ENCODE data around the gene PDZD2.

The PDZD2 gene

DNA sequence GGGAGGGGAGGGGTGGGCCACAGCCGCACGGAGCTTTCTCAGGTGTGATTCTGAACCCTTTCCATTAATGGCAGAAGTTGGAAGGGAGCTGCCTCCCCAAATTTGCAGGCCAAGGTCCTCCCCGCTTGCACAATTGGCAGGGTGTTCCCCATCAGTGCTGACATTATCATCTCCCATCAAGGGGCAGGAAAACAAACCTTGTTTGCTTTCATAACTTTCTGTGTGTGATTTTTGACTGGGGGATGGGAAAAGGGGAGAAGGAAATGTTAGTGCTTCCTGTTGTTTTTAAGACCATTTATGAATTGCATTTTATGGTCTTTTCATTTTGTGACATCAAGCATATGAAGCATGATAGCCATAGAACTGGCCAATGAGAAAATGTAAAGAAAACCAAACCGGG is 292.9 kb downstream of the PDZD2 start:
- DNase-seq (ENCODE audit: low read depth in 2 of 2), result no peak

DNA sequence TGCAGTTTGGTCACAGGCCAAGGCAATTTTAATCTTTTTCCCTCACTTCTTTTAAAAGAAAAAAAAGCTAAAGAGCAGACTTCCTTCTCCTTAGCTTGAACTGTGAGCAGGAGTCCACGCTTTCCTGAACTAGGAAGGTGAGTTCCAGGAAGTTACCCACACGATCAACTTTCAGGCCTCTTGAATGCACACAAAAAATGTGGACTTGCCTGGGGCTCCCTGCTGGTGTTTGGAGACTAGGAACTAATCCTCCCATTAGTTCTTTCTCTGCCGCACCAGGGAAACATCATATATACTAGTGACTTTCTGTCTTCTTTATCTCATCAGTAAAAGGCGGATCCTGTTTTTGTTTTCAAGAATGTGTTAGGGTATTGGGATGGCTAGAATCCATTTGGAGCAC is 295.2 kb downstream of the PDZD2 start:
- no peak for DNase-seq (ENCODE audit: low read depth in 2 of 2)

GRCh38 chr5:31935496-31936369 is 296.8 kb downstream of the PDZD2 start:
- DNase-seq (ENCODE audit: low read depth in 2 of 2), result no peak

GRCh38 chr5:31936683-31937082 is 297.8 kb downstream of the PDZD2 start:
- DNase-seq (ENCODE audit: low read depth in 2 of 2), result no peak

GRCh38 chr5:31937226-31937625 is 298.3 kb downstream of the PDZD2 start:
- DNase-seq (ENCODE audit: low read depth in 2 of 2), result no peak

GRCh38 chr5:31937703-31938102 is 298.8 kb downstream of the PDZD2 start:
- no peak for DNase-seq (ENCODE audit: low read depth in 2 of 2)

DNA sequence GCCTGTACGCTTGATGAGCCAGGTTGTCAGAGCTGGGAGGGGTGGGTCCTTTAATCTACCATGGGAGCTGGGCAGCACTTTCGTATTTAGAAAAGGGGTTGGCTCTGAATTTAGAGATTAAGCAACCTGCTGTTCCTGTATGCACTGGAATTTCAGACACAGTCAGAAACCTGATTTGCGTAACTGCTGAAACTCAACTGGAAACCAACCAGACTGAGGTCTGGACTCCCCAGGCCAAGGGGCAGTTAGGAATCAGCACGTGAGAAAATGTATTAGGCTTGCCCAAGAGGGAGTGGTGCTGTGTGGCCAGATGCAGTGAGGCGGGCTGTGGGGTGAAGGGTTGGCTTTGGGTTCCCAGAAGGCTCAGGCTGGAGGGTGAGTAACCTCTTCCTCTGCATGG is 300.2 kb downstream of the PDZD2 start:
- DNase-seq (ENCODE audit: low read depth in 2 of 2), result no peak

DNA sequence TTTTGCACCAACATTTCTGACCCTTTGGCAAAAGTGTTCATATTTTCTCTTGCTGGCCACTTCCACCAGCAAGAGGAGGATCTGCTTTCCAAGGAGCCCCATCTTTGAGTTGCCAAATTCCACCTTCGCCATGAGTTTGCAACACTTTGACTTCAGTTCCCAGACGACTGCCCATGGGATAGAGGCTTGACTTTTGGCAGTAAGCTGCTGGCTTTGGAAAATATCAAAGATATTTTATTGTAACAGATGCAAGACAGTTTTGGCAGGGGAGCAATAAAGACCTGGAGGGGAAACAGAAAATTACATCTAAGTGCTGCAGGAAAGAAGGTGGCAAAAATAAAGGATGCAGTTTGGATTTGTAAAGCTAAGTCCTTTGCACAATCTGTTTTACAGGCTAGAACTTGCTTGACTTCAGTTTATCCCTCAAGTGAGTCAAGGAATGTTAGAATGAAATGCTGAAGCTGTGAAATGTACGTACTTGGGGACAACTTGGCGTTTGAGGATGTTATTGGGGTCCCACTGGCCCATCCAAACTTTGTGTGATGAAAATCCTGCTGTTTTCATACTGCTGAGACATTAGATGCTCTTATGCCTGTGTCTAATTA is 302.3 kb downstream of the PDZD2 start:
- no peak for DNase-seq (ENCODE audit: low read depth in 2 of 2)

DNA sequence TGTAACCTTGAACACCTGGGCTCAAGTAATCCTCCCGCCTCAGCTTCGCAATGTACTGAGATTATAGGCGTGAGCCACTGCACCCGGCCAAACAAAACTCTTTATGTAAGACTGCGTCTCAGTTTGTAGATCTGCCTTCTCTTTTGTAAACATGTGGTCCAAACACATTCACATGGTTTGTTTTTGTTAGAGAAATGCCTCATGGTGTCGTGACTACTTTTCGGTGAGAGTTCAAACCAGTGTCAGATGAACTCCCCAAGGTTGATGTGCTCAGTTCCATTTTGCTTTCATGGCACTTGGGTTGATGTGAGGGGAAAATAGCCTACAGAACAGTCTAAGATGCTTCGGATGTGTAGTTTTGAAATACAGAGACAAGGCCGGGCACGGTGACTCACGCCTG is 303.6 kb downstream of the PDZD2 start:
- no peak for DNase-seq (ENCODE audit: low read depth in 2 of 2)

- DNase-seq (ENCODE audit: low read depth in 2 of 2), result no peak
These were observed 305.9 kb downstream of the PDZD2 start for GRCh38 chr5:31944684-31945445.

DNA sequence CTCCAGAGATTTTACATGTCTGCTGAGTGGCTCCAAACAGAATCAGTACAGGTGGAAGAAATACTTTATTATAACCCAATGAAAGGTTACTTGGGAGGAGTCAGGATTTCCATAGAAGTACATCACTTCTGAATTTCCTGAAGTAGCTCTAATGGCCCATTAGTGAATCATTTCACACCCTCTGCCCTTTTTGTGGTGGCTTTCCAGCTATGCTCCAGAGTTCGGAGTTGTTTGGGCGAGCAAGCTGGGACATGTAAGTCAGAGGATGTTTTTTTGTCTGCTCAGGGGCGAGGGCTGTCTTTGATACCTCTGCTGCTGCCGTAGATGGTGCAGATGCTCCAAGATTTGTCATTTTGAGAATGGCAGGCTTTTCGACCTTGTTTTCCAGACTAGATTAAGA is 309.1 kb downstream of the PDZD2 start:
- DNase-seq (ENCODE audit: low read depth in 2 of 2), result no peak

DNA sequence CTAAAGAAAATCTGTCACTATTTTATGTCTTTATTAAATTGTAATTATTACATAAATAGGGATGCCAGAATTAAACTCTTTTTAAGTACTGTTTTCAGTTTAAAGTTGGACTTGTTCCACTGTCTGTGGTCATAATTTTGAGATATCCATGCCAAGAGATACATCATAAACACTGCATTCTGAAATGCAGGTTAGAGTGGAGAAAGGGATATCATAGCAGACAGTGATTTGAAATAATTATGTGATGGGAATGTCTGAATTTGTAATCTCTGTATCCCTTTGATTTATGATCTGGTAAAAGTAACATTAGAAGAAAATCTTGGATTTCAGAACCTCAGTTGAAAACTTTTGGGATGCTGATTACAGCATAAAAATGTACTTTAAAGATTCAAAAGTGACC is 313.1 kb downstream of the PDZD2 start:
- no peak for DNase-seq (ENCODE audit: low read depth in 2 of 2)

- no peak for DNase-seq (ENCODE audit: low read depth in 2 of 2)
These were observed 315.2 kb downstream of the PDZD2 start for GRCh38 chr5:31954091-31954490.

DNA sequence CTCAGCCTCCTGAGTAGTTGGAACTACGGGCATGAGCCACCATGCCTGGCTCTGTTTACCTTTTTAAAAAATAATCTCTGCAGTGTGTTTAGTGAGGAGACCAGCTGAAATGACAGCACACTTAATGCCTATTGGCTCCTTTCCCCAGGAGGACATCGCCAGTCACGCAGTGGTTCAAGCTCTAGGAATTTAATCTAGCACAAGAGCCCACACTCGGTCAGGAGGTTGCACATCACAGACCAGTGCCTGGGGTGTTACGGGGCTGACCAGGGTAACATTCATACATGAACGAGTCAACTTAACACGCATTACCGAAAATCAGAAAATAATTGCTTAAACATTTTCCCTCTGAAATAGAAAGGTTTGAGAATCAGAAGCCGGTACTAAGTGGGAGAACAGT is 318.2 kb downstream of the PDZD2 start:
- DNase-seq (ENCODE audit: low read depth in 2 of 2), result no peak

- no peak for DNase-seq (ENCODE audit: low read depth in 2 of 2)
These were observed 323.4 kb downstream of the PDZD2 start for GRCh38 chr5:31962351-31962751.

DNA sequence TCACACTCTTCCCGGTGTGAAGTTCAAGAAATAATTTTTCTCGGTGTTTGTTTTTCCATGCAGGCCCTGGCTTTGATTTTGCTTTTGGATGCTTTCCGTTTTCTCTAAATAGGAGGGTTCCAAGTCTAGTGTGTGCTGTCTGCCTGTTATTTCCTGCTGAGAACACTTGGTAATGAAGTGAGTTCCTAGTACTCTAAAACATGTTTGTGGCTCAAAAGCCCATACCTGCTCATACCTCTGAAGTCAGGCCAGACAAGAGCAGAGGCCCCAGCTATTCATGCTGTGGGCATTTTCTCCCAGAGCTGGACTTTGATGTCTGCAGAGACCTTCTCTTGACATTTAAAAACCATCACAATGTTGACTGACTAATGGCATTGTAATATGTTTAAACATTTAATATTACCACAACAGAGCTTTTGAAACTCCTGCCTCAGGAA is 324.0 kb downstream of the PDZD2 start:
- no peak for DNase-seq (ENCODE audit: low read depth in 2 of 2)

GRCh38 chr5:31963358-31964006 is 324.6 kb downstream of the PDZD2 start:
- no peak for DNase-seq (ENCODE audit: low read depth in 2 of 2)

- DNase-seq (ENCODE audit: low read depth in 2 of 2), result no peak
These were observed 325.1 kb downstream of the PDZD2 start for GRCh38 chr5:31964007-31964360.

- no peak for DNase-seq (ENCODE audit: low read depth in 2 of 2)
These were observed 326.3 kb downstream of the PDZD2 start for GRCh38 chr5:31965227-31965626.

DNA sequence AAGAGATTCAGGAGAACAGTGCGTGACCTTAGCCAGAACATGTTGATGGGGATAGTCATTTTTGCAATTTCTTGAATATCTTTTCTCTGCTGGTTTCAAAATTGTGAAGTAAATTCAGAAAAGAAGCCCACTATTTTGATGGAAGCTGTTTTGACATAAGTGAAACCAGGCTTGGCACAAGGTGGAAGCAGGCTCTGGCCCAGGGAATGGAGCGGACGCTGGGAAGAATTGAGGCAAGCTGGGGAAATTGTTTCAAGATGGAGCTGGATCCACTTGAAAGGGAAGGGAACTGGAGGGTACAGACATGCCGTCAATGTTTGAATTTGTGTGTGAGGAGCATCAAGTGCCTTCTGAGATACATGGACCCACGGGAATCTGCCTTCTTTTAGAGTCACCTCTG is 328.0 kb downstream of the PDZD2 start:
- DNase-seq (ENCODE audit: low read depth in 2 of 2), result no peak

DNA sequence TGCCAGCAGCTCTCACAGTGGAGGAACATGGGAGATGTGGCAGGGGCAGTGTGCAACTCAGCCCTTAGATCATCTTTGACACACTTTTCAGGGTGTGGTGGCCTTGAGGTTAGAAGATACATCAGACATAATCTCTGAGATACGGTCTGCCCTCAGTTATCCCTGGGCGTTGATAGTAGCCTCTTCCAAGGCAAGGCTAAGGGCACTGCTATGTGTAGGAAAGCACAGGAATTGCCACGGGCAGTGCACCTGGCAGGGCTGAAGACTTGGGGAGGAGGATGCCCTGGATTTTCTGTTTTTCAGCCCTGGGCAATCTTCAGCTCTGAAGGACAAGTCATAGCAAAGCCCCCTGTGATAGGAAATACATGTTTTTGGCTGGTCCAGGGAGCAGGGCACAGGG is 328.5 kb downstream of the PDZD2 start:
- DNase-seq (ENCODE audit: low read depth in 2 of 2), result no peak

DNA sequence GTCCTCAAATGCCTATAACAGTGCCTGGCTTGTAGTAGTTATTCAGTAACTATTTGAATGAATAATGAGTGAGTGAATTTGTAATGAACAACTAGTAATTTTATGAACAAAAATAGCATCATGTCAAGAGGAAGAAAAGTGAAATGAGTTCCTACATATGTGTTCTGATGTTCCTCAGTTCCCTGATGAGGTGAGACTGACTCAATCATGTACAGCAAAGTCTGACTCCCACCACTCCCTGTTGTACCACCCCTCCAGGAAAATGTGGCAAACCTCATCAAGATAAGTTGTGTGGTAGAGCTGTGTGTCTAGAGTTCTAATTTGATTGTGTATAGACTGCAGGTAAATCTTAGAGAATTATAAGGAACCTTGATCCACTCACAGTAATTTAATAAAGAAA is 333.6 kb downstream of the PDZD2 start:
- DNase-seq (ENCODE audit: low read depth in 2 of 2), result no peak
